ENCODE results near the gene SCGB1D1.

SCGB1D1 gene

GRCh38 chr11:62169448-62169847 is 20.6 kb upstream of the SCGB1D1 start:
- TF ChIP-seq, protein P1, sequence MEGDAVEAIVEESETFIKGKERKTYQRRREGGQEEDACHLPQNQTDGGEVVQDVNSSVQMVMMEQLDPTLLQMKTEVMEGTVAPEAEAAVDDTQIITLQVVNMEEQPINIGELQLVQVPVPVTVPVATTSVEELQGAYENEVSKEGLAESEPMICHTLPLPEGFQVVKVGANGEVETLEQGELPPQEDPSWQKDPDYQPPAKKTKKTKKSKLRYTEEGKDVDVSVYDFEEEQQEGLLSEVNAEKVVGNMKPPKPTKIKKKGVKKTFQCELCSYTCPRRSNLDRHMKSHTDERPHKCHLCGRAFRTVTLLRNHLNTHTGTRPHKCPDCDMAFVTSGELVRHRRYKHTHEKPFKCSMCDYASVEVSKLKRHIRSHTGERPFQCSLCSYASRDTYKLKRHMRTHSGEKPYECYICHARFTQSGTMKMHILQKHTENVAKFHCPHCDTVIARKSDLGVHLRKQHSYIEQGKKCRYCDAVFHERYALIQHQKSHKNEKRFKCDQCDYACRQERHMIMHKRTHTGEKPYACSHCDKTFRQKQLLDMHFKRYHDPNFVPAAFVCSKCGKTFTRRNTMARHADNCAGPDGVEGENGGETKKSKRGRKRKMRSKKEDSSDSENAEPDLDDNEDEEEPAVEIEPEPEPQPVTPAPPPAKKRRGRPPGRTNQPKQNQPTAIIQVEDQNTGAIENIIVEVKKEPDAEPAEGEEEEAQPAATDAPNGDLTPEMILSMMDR (IDR thresholded peaks at IDR 0.05; ENCODE audit: low read depth, low read length) = no peak

GRCh38 chr11:62169935-62170334 is 20.1 kb upstream of the SCGB1D1 start:
- no peak overlapping the region for H3K4me3 ChIP-seq (ENCODE audit: low read depth, low read length)
- TF ChIP-seq, protein P1 (IDR thresholded peaks at IDR 0.05; ENCODE audit: low read depth, low read length) = no peak

More at GRCh38 chr11:62169448-62169847, 20.6 kb upstream of the SCGB1D1 start:
- H3K4me3 ChIP-seq (ENCODE audit: low read depth, low read length) = no peak overlapping the region

GRCh38 chr11:62171261-62171723 is 18.7 kb upstream of the SCGB1D1 start:
- H3K4me3 ChIP-seq (ENCODE audit: low read depth, low read length) = no peak overlapping the region

DNA sequence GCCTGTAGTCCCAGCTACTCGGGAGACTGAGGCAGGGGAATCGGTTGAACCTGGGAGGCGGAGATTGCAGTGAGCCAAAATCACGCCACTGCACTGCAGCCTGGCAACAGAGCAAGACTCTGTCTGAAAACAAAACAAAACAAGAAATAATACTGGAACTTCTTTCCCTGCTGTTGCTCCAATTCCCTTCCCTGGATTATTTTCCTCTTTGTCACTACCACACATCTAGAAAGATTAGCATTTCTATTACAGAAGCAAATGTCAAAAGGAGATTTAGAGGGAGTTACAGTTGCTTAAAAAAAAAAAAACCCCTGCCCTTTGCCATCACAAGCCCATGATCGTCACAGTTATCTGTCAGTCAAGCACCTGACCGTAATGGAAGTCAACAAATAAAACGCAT is 17.7 kb upstream of the SCGB1D1 start:
- no peak overlapping the region for H3K4me3 ChIP-seq (ENCODE audit: low read depth, low read length)
- TF ChIP-seq, protein P1 (IDR thresholded peaks at IDR 0.05; ENCODE audit: low read depth, low read length) = no peak

More at GRCh38 chr11:62171261-62171723, 18.7 kb upstream of the SCGB1D1 start:
- TF ChIP-seq, protein P1 (IDR thresholded peaks at IDR 0.05; ENCODE audit: low read depth, low read length) = peak; percentile 52

DNA sequence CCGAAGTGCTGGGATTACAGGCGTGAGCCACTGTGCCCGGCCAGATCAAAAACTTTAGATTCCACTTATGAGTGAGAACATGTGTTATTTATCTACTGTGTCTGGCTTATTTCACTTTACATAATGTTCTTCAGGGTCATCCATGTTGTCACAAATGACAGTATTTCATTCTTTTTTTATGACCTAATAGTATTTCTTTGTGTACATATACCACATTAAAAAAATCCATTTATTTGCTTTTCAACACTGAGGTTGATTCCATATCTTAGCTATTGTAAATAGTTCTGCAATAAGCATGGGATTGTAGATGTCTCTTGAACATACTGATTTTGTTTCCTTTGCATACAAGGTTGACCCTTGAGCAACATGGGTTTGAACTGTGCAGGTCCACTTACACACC is 13.2 kb upstream of the SCGB1D1 start:
- TF ChIP-seq, protein P1 (IDR thresholded peaks at IDR 0.05; ENCODE audit: low read depth, low read length) = no peak
- H3K4me3 ChIP-seq (ENCODE audit: low read depth, low read length) = no peak overlapping the region

- no peak overlapping the region for H3K4me3 ChIP-seq (ENCODE audit: low read depth, low read length)
- TF ChIP-seq, protein P1 (IDR thresholded peaks at IDR 0.05; ENCODE audit: low read depth, low read length) = no peak
Observed at GRCh38 chr11:62179995-62180394, 10.0 kb upstream of the SCGB1D1 start.

- TF ChIP-seq, protein P1 (IDR thresholded peaks at IDR 0.05; ENCODE audit: low read depth, low read length) = no peak
- H3K4me3 ChIP-seq (ENCODE audit: low read depth, low read length) = no peak overlapping the region
Observed at GRCh38 chr11:62181097-62181496, 8.9 kb upstream of the SCGB1D1 start.
